ENCODE measurements around the gene SLC9A6.
"Not testable (repeated sequence)": the region's sequence is repeated elsewhere in the genome, so short reads cannot be mapped to it uniquely, and the experiment has no call there.

SLC9A6 gene

GRCh38 chrX:136030303-136031191 is 45.3 kb downstream of the SLC9A6 start:
- DNase-seq: no peak

- DNase-seq: no peak
Measured at GRCh38 chrX:136031626-136032025, 46.4 kb downstream of the SLC9A6 start.

GRCh38 chrX:136032370-136032769 is 47.1 kb downstream of the SLC9A6 start:
- DNase-seq: no peak

- no peak for DNase-seq
Measured at GRCh38 chrX:136034668-136035067, 49.4 kb downstream of the SLC9A6 start.

- no peak for DNase-seq
Measured at GRCh38 chrX:136035663-136036062, 50.4 kb downstream of the SLC9A6 start.

GRCh38 chrX:136039485-136039884 is 54.2 kb downstream of the SLC9A6 start:
- no peak for DNase-seq

- no peak for DNase-seq
Measured at GRCh38 chrX:136039968-136040367, 54.7 kb downstream of the SLC9A6 start.

- no peak for DNase-seq
Measured at GRCh38 chrX:136041254-136041812, 56.1 kb downstream of the SLC9A6 start.

GRCh38 chrX:136045008-136045407 is 59.8 kb downstream of the SLC9A6 start:
- DNase-seq: no peak

- no peak for DNase-seq
Measured at GRCh38 chrX:136046295-136047015, 61.2 kb downstream of the SLC9A6 start.

GRCh38 chrX:136047016-136047642 is 61.9 kb downstream of the SLC9A6 start:
- DNase-seq: no peak

- no peak for DNase-seq
Measured at GRCh38 chrX:136047969-136048368, 62.7 kb downstream of the SLC9A6 start.

GRCh38 chrX:136048446-136048845 is 63.2 kb downstream of the SLC9A6 start:
- no peak for DNase-seq

GRCh38 chrX:136049608-136050007 is 64.4 kb downstream of the SLC9A6 start:
- DNase-seq: no peak

GRCh38 chrX:136050875-136051274 is 65.6 kb downstream of the SLC9A6 start:
- not testable (repeated sequence) for DNase-seq

GRCh38 chrX:136051611-136052010 is 66.4 kb downstream of the SLC9A6 start:
- DNase-seq: no peak

GRCh38 chrX:136055651-136056221 is 70.5 kb downstream of the SLC9A6 start:
- DNase-seq: no peak

- no peak for DNase-seq
Measured at GRCh38 chrX:136057567-136057966, 72.3 kb downstream of the SLC9A6 start.

GRCh38 chrX:136059350-136059749 is 74.1 kb downstream of the SLC9A6 start:
- no peak for DNase-seq

GRCh38 chrX:136061286-136061685 is 76.1 kb downstream of the SLC9A6 start:
- DNase-seq: no peak

- DNase-seq: no peak
Measured at GRCh38 chrX:136061696-136062095, 76.5 kb downstream of the SLC9A6 start.

- no peak for DNase-seq
Measured at GRCh38 chrX:136063340-136064079, 78.3 kb downstream of the SLC9A6 start.
